ENCODE measurements around the gene GPR55. TPM values are rescaled to one million over a fixed set of nuclear protein-coding genes. Genes with fewer than 3 reads are reported as not detected.
A peak's percentile ranks its signal among the peaks of the same experiment; 100 is the strongest.

GPR55 gene
- total RNA-seq, 1 donor from 2014 or later = 0.18 TPM

DNA sequence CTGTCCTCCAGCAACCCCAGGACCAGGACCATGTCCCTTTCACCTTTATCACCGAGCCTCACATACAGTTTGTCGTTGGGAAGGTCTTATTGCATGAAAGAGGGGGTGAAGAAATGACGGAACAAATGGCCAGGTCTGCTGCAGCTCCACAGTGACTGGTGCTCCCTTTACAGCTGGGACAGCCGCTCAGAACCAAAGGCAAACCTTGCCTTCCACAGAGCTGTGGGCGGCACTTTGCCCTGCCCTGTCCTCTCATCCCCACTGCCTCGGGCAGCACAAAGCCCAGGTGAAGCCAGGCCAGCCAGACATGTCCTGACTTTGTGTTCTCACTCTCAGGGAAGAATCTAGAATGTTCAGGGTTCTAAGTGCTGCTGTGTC is 961 bp downstream of the GPR55 start:
- intact Hi-C loops (cut with DNase I) = no loop called here
- ATAC-seq (no peak), DNase-seq (ENCODE audit: low spot score) (peak; percentile 36)

DNA sequence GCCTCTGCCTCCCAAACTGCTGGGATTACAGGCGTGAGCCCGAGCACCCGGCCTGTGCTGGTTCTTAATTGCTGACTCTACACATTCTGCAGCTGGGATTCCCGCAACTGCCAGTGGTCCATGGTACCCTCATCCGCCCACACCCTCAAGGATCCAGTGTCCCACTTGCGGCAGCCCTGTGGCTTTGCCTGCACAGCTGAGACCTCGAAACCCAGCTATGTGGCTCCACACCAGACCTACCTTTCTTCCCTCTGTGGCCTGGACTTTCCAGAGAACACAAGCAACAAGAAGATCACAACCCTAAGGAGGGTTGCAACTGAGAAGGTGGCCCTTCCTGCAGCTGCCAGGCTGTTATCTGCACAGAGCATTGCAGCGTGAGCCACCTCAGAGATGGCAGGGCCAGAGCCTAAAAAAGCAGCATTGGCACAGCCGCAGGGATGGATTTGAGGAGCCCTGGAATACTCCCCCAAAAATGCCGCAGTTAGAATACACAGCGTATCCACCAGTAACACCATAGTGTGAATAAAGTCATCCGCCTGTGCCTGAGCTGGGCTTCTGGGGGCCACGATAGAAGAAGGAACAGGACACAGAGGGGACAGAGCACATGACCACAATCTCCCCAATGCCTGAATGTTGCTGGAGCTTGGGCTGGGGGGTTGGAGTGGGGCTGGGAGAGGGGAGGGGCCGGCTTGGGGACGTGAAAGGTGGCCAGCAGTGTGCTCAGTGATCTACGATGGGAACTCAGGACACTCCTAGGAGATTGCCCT is 1.9 kb downstream of the GPR55 start:
- ATAC-seq (no peak), DNase-seq (ENCODE audit: low spot score) (peak; percentile 22)
- intact Hi-C loops (cut with DNase I) = no loop called here

DNA sequence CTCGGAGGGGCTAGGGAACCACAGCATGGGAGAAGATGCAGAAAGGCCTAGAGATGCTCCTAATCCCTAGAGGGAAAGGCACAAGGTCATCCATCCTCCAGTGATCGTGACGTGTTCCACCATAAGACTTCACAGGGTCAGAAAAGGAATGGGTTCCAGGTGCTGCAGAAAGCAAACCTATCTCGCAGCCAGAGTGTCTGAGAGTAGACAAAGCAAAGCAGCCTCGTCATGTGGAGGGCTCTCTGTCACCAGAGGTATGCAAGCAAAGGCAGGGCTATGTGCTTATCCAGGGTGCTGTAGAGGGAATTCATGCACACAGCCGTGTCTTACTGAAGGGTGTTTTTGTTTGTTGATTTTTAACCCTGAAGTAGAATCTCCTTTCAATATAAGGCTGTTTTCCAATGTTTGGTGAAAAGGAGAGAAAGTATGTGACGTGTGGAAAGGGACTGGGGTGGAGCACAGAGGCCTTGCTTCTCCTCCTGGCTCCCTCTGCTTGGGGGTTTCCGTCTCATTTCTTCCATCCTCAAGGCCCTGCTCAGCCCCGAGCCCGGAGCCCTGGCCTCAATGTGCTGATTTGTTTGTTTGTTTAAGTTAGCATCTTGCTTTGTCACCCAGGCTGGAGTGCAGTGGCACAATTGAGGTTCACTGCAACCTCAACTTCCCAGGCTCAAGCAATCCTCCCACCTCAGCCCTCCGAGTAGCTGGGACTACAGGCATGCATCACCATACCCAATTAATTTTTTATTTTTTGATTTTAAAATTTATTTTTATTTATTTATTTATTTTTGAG is 3.0 kb downstream of the GPR55 start:
- DNase-seq (ENCODE audit: low spot score) (peak; percentile 26), ATAC-seq (no peak)
- intact Hi-C loops (cut with DNase I) = no loop called here

DNA sequence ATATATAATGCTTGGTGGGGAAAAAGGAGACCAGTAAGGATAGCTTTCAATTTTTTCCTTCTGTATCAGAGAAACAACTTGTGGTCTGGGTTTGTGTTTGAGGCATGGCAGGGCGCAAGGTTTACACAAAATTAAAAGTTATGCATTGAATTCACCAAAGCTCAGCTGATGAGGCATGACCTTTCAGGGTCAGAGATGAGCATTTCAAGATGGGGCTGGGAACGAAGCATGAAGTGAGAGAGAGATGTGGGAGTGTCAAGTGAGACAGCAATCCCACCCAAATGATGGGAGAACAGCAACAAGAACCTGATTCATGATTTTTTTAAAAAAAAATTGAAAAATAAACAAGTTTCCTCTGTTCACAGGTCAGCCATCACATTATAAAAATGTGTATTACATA is 4.9 kb downstream of the GPR55 start:
- intact Hi-C loops (cut with DNase I) = no loop called here
- ATAC-seq (no peak), DNase-seq (ENCODE audit: low spot score) (no peak)

DNA sequence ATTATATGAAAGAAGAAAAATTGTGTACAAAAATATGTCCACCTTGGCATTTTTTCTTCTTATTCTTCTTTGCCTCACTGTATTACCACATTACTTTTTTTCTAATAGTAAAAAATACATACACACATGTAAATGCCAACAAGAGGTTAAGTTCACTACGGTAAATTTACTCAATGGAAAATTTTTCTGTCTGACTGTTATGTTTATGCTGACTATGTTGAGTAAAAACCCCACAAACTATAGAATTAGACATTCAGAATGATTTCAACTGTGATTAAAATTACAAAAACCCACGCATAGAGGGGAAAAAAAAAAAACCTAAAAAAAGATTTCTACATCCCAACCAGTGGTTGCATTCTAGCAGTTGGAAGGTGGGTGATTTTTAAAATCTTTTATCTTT is 5.4 kb downstream of the GPR55 start:
- no peak for DNase-seq (ENCODE audit: low spot score)
- intact Hi-C loops (cut with DNase I) = no loop called here
- ATAC-seq = no peak

DNA sequence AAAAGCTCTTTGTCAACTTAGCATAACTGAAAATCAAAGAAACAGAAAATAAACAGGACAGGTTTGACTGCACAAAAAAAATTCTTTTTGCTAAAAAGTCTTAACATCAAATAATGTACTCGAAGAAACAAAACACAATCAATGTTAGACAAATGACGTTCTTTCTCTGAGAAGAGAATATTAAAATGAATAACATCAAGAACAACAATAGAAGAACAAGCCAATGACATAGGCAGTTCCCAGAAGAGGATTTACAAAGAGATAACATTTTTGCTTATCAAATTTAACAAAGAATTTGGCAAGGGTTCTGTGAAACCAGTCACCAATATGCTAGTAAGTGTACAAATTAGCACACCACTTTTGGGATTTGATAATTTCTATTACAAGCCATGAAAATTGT is 5.8 kb downstream of the GPR55 start:
- intact Hi-C loops (cut with DNase I) = no loop called here

DNA sequence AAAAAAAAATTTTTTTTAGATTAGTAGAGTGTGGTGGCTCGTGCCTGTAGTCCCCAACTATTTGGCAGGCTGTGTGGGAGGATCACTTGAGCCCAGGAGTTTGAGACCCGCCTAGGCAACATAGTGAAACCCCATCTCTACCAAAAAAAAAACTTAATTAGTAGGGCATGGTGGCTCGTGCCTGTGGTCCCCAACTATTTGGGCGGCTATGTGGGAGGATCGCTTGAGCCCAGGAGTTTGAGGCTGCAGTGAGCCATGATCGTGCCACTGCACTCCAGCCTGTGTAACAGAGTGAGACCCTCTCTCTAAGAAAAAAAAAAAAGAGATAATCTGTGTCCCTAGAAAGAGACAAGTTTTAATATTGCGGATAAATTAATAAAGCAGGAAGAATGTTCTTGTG is 8.8 kb downstream of the GPR55 start:
- ATAC-seq (no peak), DNase-seq (ENCODE audit: low spot score) (no peak)
- intact Hi-C loops (cut with DNase I) = no loop called here

More for the DNA sequence above, 5.8 kb downstream of the GPR55 start:
- ATAC-seq (no peak), DNase-seq (ENCODE audit: low spot score) (no peak)

DNA sequence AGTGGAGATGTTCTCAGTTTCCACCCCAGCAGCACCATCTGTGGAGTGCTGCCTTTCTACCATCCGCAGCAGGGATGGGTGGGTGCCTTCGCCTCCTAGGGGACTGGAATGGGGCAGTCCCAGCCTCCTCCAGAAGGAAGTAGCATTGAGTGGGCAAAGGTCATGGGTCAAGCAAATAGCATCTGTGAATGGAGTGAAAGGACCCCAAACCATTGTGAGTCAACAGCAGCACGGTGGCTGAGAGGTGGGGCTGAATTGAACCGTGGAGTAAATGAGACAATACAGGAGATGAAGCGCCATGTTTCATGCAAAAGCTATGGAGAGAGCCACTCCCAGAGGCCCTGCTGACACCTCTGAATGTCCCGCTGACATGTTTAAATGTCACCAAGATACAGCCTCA is 9.7 kb downstream of the GPR55 start:
- DNase-seq (ENCODE audit: low spot score) = no peak
- intact Hi-C loops (cut with DNase I) = no loop called here

DNA sequence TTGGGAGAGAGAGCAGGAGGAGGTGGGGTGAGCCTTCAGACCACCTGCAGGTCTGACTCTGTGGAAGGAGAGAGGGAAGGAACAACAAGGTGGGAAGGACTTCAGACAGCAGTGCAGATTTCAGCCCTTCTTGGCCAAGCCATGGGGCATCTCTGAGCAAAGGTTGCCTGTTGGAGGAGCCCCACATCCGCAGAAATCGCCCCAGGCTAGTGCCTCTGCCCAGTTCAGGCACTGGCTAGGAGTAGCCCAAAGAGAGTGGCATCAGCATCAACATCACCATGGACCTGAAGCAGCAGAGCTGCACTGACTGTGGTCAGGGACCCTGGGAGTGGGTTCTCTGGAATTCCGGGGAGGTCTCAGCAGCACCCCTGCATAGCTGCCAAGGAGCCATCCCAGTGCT is 10.2 kb downstream of the GPR55 start:
- ATAC-seq = no peak
- intact Hi-C loops (cut with DNase I) = no loop called here
- peak; percentile 33 for DNase-seq (ENCODE audit: low spot score)

More for the DNA sequence above, 9.7 kb downstream of the GPR55 start:
- no peak for ATAC-seq

DNA sequence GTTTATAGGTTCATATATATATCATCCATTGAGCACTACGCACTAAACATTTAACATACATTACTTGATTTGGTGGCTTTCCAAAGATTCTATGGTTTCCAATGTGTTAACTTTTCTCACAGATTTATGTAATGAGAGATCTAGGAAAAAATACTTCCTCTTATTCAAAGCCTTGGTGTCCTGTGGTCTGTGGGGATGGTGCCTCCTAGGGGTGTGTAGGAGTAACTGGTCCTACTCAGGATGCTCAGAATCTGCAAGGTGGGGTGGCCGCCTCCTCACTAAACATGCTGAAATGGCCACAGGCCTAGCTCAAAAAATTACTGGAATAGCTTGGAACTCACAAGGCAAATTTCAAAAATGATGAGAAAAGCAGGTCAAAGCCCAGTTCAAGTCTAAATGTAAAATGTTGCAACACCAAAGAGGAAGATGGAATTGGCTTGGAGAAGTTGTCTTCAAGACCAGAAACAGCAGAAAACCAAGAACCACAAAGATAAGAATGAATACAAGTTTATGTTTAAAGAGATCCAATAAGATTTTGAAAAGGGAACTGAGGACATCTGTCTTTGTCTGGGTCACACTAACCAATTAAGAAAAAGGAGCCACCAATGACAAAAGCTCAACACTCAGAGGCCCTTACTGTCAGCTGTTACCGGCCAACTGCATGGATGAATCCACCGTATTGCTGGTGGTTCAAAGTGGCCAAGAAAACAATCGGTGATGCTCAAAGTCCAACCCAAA is 11.5 kb downstream of the GPR55 start:
- peak; percentile 59 for DNase-seq (ENCODE audit: low spot score)
- ATAC-seq = peak; percentile 64
- intact Hi-C loops (cut with DNase I) = no loop called here

DNA sequence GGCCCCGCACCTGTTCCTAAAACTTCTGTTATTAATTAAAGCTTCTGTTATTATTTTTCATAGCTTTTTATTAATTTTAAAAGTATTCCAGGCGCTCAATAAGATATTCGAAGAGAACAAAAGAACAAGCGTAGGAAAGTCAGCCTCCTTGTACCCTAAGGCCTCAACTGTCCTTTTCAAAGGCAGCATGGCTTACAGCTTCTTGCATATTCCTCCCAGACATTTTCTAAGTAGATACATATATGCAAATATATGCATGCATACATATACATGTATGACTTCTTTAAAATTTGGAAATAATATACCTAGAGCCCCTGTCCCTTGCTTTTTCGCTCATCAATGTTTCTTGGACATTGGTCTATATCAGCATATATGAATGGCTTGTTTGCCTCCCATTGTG is 12.3 kb downstream of the GPR55 start:
- no peak for DNase-seq (ENCODE audit: low spot score)
- ATAC-seq = no peak
- intact Hi-C loops (cut with DNase I) = no loop called here

DNA sequence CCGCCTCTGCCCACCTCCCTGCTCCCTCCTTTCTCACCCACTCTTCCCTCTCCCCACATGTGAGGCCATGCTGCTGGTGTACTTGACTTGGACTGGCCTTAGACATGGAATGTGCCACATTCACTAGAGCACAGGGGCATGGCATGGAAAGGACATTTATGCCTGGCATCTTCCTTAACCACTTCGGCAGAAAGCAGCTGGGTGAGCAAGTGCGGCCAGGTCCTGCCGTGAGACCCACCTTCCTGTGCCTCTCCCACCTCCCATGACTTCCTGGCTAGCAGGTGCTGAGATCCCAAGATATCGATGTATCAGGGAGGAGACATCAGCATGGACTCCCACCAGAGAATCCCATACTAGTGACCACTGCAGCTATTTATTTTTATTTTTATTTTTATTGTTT is 13.0 kb downstream of the GPR55 start:
- ATAC-seq (no peak), DNase-seq (ENCODE audit: low spot score) (peak; percentile 6)
- intact Hi-C loops (cut with DNase I) = no loop called here

DNA sequence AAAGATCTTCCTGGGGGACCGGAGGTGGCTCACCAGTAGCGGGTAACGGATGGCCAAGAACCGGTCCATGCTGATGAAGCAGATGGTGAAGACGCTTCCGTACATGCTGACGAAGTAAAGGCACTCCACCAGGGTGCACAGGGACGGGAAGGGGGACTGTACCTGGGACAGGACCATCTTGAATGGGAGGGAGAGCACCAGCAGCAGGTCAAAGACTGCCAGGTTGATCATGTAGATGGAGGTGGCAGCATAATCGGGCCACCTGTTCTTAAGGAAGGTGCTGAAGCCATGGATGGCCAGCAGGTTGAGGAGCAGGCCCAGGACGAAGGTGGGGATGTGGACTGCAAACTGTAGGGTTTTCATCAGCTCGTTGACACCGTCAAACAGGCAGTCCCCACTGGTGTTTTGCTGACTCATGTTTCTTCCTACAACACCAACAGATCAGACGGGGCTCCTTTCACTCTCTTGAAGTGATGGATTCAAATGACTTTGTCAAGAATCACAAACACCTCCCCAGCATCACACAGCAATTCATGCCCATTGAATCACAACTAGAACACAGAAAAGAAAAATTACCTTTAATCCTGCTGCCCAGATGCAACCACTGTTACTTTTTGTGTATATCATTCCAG is 14.4 kb downstream of the GPR55 start:
- DNase-seq (ENCODE audit: low spot score) (peak; percentile 42), ATAC-seq (no peak)
- intact Hi-C loops (cut with DNase I) = no loop called here

DNA sequence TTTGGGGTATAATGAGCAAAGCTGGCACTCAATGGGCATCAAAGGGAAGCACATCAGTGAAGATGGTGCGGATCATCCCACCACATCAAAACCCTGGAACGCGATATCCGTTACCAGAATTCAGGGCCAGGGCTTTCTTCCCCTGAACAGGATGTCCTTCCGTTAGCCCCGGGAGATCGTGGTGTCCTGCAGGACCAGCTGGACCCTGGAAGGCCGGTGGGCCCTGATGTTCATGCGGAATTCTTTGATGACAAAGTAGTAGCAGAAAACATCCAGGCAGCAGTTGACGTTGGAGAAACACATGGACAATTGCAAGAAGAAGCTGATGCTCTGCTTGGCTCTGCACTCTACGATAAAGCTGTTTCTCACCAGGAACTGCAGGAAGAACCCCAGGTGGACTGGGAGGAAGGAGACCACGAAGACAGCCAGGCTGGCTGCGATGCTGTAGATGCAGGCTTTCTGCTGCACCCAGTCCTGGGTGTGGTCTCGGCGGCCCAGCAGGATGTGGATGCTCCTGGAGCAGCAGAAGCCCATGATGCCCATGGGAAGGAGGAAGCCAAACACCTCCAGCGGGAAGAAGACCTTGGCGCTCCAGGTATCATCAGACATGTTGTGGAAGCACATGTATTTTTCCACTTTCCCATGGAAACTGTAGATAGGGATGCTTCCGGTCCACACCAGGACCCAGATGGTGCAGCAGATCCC is 15.0 kb downstream of the GPR55 start:
- intact Hi-C loops (cut with DNase I) = no loop called here
- DNase-seq (ENCODE audit: low spot score) (peak; percentile 40), ATAC-seq (no peak)

DNA sequence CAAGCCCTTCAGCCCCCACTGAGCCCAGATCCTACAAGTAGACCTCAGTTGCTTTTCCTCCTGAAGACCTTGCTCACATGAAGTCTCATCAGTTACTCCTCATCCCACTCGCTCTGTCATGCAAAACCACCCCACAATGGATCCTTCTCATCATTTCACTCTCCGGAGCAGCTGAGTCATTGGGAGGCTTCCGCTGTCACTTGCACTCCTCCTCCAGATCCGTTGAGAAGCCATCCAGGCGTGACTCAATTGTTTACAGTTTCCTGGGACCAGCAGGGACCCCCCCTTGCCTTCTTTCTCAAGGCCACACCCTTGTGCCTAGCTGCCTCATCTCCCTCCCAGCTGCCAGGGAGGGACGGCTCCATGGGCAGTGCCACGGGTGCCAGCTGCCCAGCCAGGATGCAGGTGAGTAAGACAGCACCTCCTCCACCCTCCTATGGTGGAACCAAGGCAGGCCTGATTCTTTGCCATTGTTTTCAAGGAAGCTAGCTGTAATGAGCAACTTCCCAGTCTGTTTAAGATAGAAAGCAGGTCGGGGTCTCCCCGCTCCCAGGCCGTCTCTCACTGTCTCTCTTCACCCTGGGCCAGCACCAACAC is 16.3 kb downstream of the GPR55 start:
- ATAC-seq (no peak), DNase-seq (ENCODE audit: low spot score) (peak; percentile 34)
- intact Hi-C loops (cut with DNase I) = no loop called here

DNA sequence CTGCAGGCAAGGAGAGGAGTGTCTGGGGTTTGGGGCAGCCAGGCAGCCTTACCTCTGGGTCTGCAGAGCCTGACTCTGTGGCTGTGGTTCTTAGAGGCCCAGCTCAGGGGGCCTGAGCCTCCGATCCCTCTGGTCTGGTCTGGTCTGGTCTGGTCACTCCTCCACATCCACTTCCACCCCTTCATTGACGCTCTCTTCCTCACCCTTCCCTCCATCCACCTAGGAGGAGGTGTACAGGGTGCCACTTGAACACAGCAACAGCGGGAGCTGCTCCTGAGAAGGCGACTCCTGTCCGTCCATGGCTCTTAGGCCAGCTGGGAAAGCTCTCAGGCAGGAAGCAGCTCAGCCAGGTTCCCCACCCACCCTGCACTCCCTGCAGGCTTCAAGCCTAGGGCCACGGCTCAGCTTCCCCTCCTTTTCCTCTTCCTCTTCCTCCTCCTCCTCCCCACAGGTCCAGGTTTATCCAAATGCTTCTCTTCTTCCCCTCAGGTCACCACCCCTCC is 16.9 kb downstream of the GPR55 start:
- ATAC-seq = peak; percentile 19
- DNase-seq (ENCODE audit: low spot score) = peak; percentile 41
- intact Hi-C loops (cut with DNase I) = no loop called here

DNA sequence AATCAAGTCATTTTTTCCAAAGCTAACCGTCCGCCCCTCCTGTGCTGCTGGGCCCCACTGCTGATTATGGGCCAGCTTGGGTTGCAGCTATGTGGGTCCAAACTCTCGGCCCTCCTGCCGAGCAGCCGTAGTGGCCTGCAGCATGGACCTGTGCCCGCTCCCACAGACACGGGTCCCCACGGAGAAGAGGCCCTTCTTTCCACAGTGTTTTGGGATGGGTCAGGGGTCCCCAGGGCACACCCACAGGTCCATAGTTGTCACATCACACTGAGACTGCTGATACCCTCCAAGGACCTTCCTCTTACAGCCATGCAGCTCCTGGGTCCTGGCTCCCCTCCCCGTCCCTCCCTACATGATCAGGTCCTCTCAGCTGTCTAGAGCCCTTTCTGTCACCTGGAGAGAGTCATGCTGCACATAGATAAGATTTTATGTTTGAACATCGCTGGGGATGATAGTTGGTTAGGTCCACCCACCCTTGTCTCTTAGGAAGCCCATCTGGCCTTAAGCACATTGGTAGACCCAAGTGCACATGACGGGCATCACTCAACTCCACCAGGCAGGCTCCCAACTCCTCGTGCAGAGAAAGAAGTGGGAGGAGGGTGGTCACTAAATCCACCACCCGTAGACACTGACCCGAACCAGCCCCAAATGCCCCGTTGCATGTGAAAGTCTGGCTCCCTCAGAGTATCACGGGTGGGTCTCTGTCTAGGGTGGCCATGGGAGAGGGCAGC is 17.5 kb downstream of the GPR55 start:
- DNase-seq (ENCODE audit: low spot score) = peak; percentile 30

More for the DNA sequence above, 17.5 kb downstream of the GPR55 start:
- intact Hi-C loops (cut with DNase I) = no loop called here
- ATAC-seq = no peak

Measured in sciatic nerve (tissue), 2 donors.